Measurements from ENCODE around the gene INSYN1.

INSYN1 gene

DNA sequence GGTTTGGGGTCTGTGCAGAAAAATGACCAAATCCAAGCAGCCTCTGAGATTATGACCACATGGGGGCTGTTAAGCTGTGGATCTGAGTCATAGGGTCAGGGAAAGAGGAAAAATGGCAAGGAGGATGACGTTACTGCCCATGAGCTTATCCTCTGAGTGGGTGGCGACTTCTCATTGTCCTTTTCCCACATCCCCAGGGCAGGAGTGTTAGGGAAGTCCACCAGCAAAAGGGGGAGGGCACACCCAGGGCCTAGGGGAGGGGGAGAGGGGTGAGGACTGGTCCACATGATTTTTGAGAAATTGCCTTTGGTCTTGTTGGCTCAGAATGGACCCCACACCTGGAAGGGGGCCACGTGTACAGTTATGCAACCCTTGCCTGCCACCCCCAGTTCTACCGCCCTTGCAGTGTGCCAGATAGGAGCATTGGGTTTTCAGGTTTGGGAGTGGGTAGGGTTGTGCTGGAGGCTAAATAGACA, 66.3 kb downstream of the INSYN1 start:
- TF ChIP-seq, protein P1, sequence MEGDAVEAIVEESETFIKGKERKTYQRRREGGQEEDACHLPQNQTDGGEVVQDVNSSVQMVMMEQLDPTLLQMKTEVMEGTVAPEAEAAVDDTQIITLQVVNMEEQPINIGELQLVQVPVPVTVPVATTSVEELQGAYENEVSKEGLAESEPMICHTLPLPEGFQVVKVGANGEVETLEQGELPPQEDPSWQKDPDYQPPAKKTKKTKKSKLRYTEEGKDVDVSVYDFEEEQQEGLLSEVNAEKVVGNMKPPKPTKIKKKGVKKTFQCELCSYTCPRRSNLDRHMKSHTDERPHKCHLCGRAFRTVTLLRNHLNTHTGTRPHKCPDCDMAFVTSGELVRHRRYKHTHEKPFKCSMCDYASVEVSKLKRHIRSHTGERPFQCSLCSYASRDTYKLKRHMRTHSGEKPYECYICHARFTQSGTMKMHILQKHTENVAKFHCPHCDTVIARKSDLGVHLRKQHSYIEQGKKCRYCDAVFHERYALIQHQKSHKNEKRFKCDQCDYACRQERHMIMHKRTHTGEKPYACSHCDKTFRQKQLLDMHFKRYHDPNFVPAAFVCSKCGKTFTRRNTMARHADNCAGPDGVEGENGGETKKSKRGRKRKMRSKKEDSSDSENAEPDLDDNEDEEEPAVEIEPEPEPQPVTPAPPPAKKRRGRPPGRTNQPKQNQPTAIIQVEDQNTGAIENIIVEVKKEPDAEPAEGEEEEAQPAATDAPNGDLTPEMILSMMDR (IDR thresholded peaks at IDR 0.05; ENCODE audit: insufficient read depth, missing control alignments) = no peak
- no peak for DNase-seq (ENCODE audit: insufficient read length, low spot score)
- no peak for FAIRE-seq

DNA sequence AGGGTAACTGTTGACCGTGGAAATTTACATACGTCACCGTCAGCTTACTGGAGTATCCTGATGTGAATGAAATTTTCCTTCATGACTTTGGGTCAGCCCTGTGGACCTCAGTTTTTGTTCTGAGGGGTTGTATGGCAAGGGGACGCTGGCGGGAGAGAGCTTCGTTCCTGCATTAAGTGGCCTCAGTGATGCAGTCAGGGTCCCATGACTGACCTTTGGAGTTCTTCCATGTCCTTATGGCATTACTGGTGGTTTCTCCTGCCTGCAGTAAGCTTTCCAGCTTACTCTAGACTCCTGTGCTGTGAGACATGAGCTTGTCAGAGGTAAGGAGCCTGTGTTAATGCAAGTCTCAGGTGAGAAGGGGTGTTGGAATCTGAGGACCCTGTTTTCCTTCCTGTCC, 67.2 kb downstream of the INSYN1 start:
- FAIRE-seq = no peak
- TF ChIP-seq, protein P1 (IDR thresholded peaks at IDR 0.05; ENCODE audit: insufficient read depth, missing control alignments) = no peak
- no peak for DNase-seq (ENCODE audit: insufficient read length, low spot score)
